GM23338 (cell line): Measurements from ENCODE around the gene PTGFR. TPM values are rescaled to one million over a fixed set of nuclear protein-coding genes. Genes with fewer than 3 reads are reported as not detected.

Source experiments
- ATAC-seq: fragments of 200-7000 bp; cut with Tn5 transposase; 3 replicates; pipeline ENCODE4 v1.9.1; 2020
- DNase-seq: peaks from one replicate; pipeline ENCODE4 v3.0.0-alpha.2; 2015; ENCODE audit warnings: low spot score
- H2AFZ ChIP-seq: fragments of 200-600 bp; sonication (generic); 2 replicates; pipeline ENCODE4 v1.8.0; 2016; ENCODE audit warnings: antibody characterized with exemption, mild to moderate bottlenecking, moderate library complexity
- H3F3A ChIP-seq: fragments of 200-600 bp; sonication (generic); replicated peaks from 2 replicates; pipeline ENCODE4 v1.8.0; 2017; ENCODE audit warnings: antibody characterized with exemption, mixed run types, low read depth
- H3K27ac ChIP-seq: fragments of 200-600 bp; sonication (generic); 2 replicates; pipeline ENCODE4 v1.6.1; 2016; ENCODE audit warnings: low read depth
- H3K27me3 ChIP-seq: fragments of 200-600 bp; sonication (generic); 2 replicates; pipeline ENCODE4 v1.8.0; 2016; ENCODE audit warnings: mild to moderate bottlenecking, mixed run types, moderate library complexity; ENCODE audit not compliant: insufficient read depth
- H3K36me3 ChIP-seq: fragments of 200-600 bp; sonication (generic); 2 replicates; pipeline ENCODE4 v1.8.0; 2016; ENCODE audit warnings: mild to moderate bottlenecking; ENCODE audit not compliant: insufficient read depth
- H3K4me1 ChIP-seq: fragments of 200-600 bp; sonication (generic); 2 replicates; pipeline ENCODE4 v1.8.0; 2016; ENCODE audit warnings: mild to moderate bottlenecking, moderate library complexity; ENCODE audit not compliant: insufficient read depth
- H3K4me2 ChIP-seq: fragments of 200-600 bp; sonication (generic); 2 replicates; pipeline ENCODE4 v1.7.1; 2017; ENCODE audit warnings: mixed run types
- H3K4me3 ChIP-seq: fragments of 200-600 bp; sonication (generic); 2 replicates; pipeline ENCODE4 v1.6.1; 2016; ENCODE audit warnings: mixed run types
- H3K79me2 ChIP-seq: fragments of 200-600 bp; sonication (generic); replicated peaks from 2 replicates; pipeline ENCODE4 v1.8.0; 2017; ENCODE audit warnings: mild to moderate bottlenecking; ENCODE audit not compliant: insufficient read depth
- H3K9me2 ChIP-seq: fragments of 200-600 bp; sonication (generic); 2 replicates; pipeline ENCODE4 v1.8.0; 2017; ENCODE audit not compliant: insufficient read depth
- H4K20me1 ChIP-seq: fragments of 200-600 bp; sonication (generic); replicated peaks from 2 replicates; pipeline ENCODE4 v1.8.0; 2017; ENCODE audit warnings: mild to moderate bottlenecking; ENCODE audit not compliant: insufficient read depth
- H3K27ac Mint-ChIP-seq: 2 replicates; pipeline ENCODE4 v1.8.0; 2020; ENCODE audit warnings: inconsistent platforms, mild to moderate bottlenecking, moderate library complexity, mixed read lengths
- H3K27me3 Mint-ChIP-seq: 3 replicates; pipeline ENCODE4 v1.8.0; 2022; ENCODE audit warnings: low read depth, mild to moderate bottlenecking, moderate library complexity, mixed read lengths, inconsistent platforms; ENCODE audit not compliant: insufficient read depth, poor library complexity
- H3K36me3 Mint-ChIP-seq: 3 replicates; pipeline ENCODE4 v1.8.0; 2021; ENCODE audit warnings: low read depth, mild to moderate bottlenecking, inconsistent platforms, moderate library complexity, mixed read lengths
- H3K4me1 Mint-ChIP-seq: 3 replicates; pipeline ENCODE4 v1.8.0; 2020; ENCODE audit warnings: mild to moderate bottlenecking, inconsistent platforms, mixed read lengths
- H3K4me3 Mint-ChIP-seq: 3 replicates; pipeline ENCODE4 v1.8.0; 2021; ENCODE audit warnings: moderate library complexity, mild to moderate bottlenecking, inconsistent platforms, mixed read lengths
- H3K9me3 Mint-ChIP-seq: 3 replicates; pipeline ENCODE4 v1.8.0; 2020; ENCODE audit warnings: moderate library complexity, mild to moderate bottlenecking, inconsistent platforms, mixed read lengths
- CREB1 ChIP-seq: fragments of 250-450 bp; sonication (Bioruptor Pico); IDR thresholded peaks from 2 replicates; pipeline ENCODE4 v1.5.0; 2020; ENCODE audit warnings: low read depth, mild to moderate bottlenecking, moderate library complexity
- ETS1 ChIP-seq: IDR thresholded peaks from 2 replicates; pipeline ENCODE4 v1.6.1; 2016; ENCODE audit warnings: antibody characterized with exemption
- EZH2 ChIP-seq: fragments of 200-600 bp; sonication (generic); IDR thresholded peaks from one replicate; pipeline ENCODE4 v1.8.0; 2017; ENCODE audit warnings: antibody characterized with exemption, mild to moderate bottlenecking, low read depth; ENCODE audit not compliant: unreplicated experiment
- JUNB ChIP-seq: IDR thresholded peaks from one replicate; pipeline ENCODE4 v1.6.1; 2016; ENCODE audit warnings: antibody characterized with exemption; ENCODE audit not compliant: unreplicated experiment
- NANOG ChIP-seq: IDR thresholded peaks from 2 replicates; pipeline ENCODE4 v1.6.1; 2016; ENCODE audit warnings: antibody characterized with exemption, borderline replicate concordance
- STAT1 ChIP-seq: IDR thresholded peaks from one replicate; pipeline ENCODE4 v1.6.1; 2016; ENCODE audit warnings: antibody characterized with exemption; ENCODE audit not compliant: unreplicated experiment
- ZNF114 ChIP-seq: fragments of 250-450 bp; sonication (Bioruptor Pico); IDR thresholded peaks from 2 replicates; pipeline ENCODE4 v1.5.0; 2020; ENCODE audit warnings: mild to moderate bottlenecking, moderate library complexity
- ZNF331 ChIP-seq: fragments of 250-450 bp; sonication (Bioruptor Pico); IDR thresholded peaks from 2 replicates; pipeline ENCODE4 v1.5.0; 2020; ENCODE audit warnings: low read depth, mild to moderate bottlenecking, moderate library complexity
- polyA plus RNA-seq: library from polyadenylated mRNA; unstranded; fragments of >200 nt; fragmentation: Nextera tagmentation; extraction: Ambion mirVana; gene quantifications from 2 replicates; pipeline ENCODE4 v1.2.1, GENCODE V29; 2016
- total RNA-seq: library from RNA; depleted of rRNA; stranded (reverse); fragments of >200 nt; shearing (Covaris generic); gene quantifications from 2 replicates; pipeline ENCODE4 v1.2.3, GENCODE V29; 2014
- TF ChIP-seq, protein P1 (sequence below): IDR thresholded peaks from one replicate; pipeline ENCODE4 v1.6.1; 2018; ENCODE audit warnings: antibody characterized with exemption; ENCODE audit not compliant: unreplicated experiment
- TF ChIP-seq, protein P2 (sequence below), 2 experiments: fragments of 200-600 bp in 1 of 2; sonication (generic) in 1 of 2; conservative IDR thresholded peaks; 2 replicates each; pipeline versions ENCODE4 v1.5.1 to v1.6.1; 2016 to 2017; ENCODE audit warnings: antibody characterized with exemption in 2 of 2, low read depth in 2 of 2, mild to moderate bottlenecking in 2 of 2, moderate library complexity in 1 of 2

Gene PTGFR
- total and polyA plus RNA-seq, 2 experiments from 2014 or later: 0.24 TPM; not detected in 1

DNA sequence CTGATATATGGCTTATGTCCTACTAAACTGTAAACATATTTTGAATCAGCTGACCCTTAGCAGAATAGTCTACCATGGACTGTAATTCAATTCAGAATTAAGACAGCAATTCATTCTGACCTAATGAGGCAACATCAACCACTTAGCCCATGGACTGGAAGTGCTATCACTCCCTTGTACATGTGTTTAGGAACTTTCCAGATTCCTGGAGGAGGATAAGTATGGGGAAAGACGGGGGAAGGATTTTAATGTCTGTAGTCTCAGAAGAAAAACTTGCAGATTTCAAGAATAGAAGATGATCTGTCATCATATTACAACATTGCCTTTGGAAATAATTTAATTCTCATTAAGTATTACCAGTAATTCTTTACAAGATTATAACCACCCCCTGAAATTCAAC is 56.3 kb downstream of the PTGFR start:
- H3K27ac ChIP-seq: no peak overlapping the region
- no peaks in the 10 kb centered on the region for H3K79me2 ChIP-seq
- no peaks in the 10 kb centered on the region for H3K36me3 ChIP-seq
- no peak overlapping the region for H3K4me3 Mint-ChIP-seq
- no peaks in the 10 kb centered on the region for H3K4me1 ChIP-seq
- H3K4me1 Mint-ChIP-seq: no peaks in the 10 kb centered on the region
- H3K36me3 Mint-ChIP-seq: peaks cover 3% of the 10 kb centered on the region
- H3K9me2 ChIP-seq: no peaks in the 10 kb centered on the region
- no peak overlapping the region for H3K4me3 ChIP-seq
- no peaks in the 10 kb centered on the region for H4K20me1 ChIP-seq
- H3F3A ChIP-seq: no peaks in the 10 kb centered on the region
- no peak overlapping the region for H3K27ac Mint-ChIP-seq
- DNase-seq: no peak
- ATAC-seq: no peak
- peaks cover 23% of the 10 kb centered on the region; the same call in 2 of the 3 replicates for H3K9me3 Mint-ChIP-seq
- TF ChIP-seq ETS1: no peak
- TF ChIP-seq CREB1 (CRISPR knock-in tag): no peak
- TF ChIP-seq, protein P1, sequence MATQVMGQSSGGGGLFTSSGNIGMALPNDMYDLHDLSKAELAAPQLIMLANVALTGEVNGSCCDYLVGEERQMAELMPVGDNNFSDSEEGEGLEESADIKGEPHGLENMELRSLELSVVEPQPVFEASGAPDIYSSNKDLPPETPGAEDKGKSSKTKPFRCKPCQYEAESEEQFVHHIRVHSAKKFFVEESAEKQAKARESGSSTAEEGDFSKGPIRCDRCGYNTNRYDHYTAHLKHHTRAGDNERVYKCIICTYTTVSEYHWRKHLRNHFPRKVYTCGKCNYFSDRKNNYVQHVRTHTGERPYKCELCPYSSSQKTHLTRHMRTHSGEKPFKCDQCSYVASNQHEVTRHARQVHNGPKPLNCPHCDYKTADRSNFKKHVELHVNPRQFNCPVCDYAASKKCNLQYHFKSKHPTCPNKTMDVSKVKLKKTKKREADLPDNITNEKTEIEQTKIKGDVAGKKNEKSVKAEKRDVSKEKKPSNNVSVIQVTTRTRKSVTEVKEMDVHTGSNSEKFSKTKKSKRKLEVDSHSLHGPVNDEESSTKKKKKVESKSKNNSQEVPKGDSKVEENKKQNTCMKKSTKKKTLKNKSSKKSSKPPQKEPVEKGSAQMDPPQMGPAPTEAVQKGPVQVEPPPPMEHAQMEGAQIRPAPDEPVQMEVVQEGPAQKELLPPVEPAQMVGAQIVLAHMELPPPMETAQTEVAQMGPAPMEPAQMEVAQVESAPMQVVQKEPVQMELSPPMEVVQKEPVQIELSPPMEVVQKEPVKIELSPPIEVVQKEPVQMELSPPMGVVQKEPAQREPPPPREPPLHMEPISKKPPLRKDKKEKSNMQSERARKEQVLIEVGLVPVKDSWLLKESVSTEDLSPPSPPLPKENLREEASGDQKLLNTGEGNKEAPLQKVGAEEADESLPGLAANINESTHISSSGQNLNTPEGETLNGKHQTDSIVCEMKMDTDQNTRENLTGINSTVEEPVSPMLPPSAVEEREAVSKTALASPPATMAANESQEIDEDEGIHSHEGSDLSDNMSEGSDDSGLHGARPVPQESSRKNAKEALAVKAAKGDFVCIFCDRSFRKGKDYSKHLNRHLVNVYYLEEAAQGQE: no peak
- TF ChIP-seq STAT1: no peak
- no peak for TF ChIP-seq ZNF331 (CRISPR knock-in tag)
- TF ChIP-seq NANOG: no peak
- TF ChIP-seq, protein P2, sequence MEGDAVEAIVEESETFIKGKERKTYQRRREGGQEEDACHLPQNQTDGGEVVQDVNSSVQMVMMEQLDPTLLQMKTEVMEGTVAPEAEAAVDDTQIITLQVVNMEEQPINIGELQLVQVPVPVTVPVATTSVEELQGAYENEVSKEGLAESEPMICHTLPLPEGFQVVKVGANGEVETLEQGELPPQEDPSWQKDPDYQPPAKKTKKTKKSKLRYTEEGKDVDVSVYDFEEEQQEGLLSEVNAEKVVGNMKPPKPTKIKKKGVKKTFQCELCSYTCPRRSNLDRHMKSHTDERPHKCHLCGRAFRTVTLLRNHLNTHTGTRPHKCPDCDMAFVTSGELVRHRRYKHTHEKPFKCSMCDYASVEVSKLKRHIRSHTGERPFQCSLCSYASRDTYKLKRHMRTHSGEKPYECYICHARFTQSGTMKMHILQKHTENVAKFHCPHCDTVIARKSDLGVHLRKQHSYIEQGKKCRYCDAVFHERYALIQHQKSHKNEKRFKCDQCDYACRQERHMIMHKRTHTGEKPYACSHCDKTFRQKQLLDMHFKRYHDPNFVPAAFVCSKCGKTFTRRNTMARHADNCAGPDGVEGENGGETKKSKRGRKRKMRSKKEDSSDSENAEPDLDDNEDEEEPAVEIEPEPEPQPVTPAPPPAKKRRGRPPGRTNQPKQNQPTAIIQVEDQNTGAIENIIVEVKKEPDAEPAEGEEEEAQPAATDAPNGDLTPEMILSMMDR (conservative IDR thresholded peaks at IDR 0.05; ENCODE audit: low read depth in 2 of 2): no peak
- no peak for TF ChIP-seq ZNF114 (CRISPR knock-in tag)
- no peak for TF ChIP-seq EZH2
- H3K27me3 Mint-ChIP-seq: no peaks in the 10 kb centered on the region
- H3K27me3 ChIP-seq: no peaks in the 10 kb centered on the region
- H3K4me2 ChIP-seq: no peak overlapping the region
- no peak overlapping the region for H2AFZ ChIP-seq

GRCh38 chr1:78549331-78549730 is 58.6 kb downstream of the PTGFR start:
- Histone ChIP-seq H3K27ac (no peak overlapping the region), H3K9me2 (peaks cover 4% of the 10 kb centered on the region; the same call in 1 of the 2 replicates), H3K79me2 (no peaks in the 10 kb centered on the region), H3K4me1 (no peaks in the 10 kb centered on the region), H3F3A (no peaks in the 10 kb centered on the region), H3K4me3 (no peak overlapping the region), H3K27me3 (no peaks in the 10 kb centered on the region), H4K20me1 (no peaks in the 10 kb centered on the region), H2AFZ (no peak overlapping the region), H3K4me2 (no peak overlapping the region), H3K36me3 (no peaks in the 10 kb centered on the region)
- ATAC-seq (no peak), DNase-seq (no peak)
- Mint-ChIP-seq H3K4me1 (no peaks in the 10 kb centered on the region), H3K27me3 (peaks cover 2% of the 10 kb centered on the region), H3K36me3 (peaks cover 8% of the 10 kb centered on the region; the same call in 2 of the 3 replicates), H3K4me3 (no peak overlapping the region), H3K9me3 (peaks cover 28% of the 10 kb centered on the region), H3K27ac (no peak overlapping the region)
- TF ChIP-seq, protein P2 (conservative IDR thresholded peaks at IDR 0.05; ENCODE audit: low read depth in 2 of 2): no peak
- TF ChIP-seq ZNF114 (CRISPR knock-in tag) (no peak), EZH2 (no peak), NANOG (no peak), ZNF331 (CRISPR knock-in tag) (no peak), JUNB (no peak), ETS1 (no peak)
